Neural cell (in vitro differentiated cells): ENCODE data around the gene DDX24. TPM values are rescaled to one million over a fixed set of nuclear protein-coding genes. Genes with fewer than 3 reads are reported as not detected.
"Not testable (repeated sequence)": the region's sequence is repeated elsewhere in the genome, so short reads cannot be mapped to it uniquely, and the experiment has no call there.

ENCODE experiments used
- H2AFZ ChIP-seq: fragments of 200-600, 300-800 bp; sonication (generic), shearing (Covaris generic); 2 replicates; pipeline ENCODE4 v1.6.0; 2014; ENCODE audit warnings: low read depth, mild to moderate bottlenecking, antibody characterized with exemption, low read length, moderate library complexity
- H3F3A ChIP-seq: fragments of 200-600 bp; shearing (Covaris generic); 2 replicates; pipeline ENCODE4 v1.6.1; 2016; ENCODE audit warnings: mild to moderate bottlenecking, moderate library complexity, mixed read lengths, antibody characterized with exemption, low read length; ENCODE audit not compliant: insufficient read depth, poor library complexity, severe bottlenecking
- H3K27ac ChIP-seq: fragments of 200-600, 300-800 bp; sonication (generic), shearing (Covaris generic); 2 replicates; pipeline ENCODE4 v1.5.1; 2014; ENCODE audit warnings: mild to moderate bottlenecking, low read length, moderate library complexity
- H3K27me3 ChIP-seq: fragments of 300-800, 200-600 bp; sonication (generic), shearing (Covaris generic); 2 replicates; pipeline ENCODE4 v1.6.0; 2014; ENCODE audit warnings: mild to moderate bottlenecking, low read depth, low read length, moderate library complexity; ENCODE audit not compliant: insufficient read depth
- H3K36me3 ChIP-seq: fragments of 300-800, 200-600 bp; sonication (generic), shearing (Covaris generic); 2 replicates; pipeline ENCODE4 v1.5.1; 2014; ENCODE audit warnings: mild to moderate bottlenecking, antibody characterized with exemption, low read length, moderate library complexity; ENCODE audit not compliant: insufficient read depth
- H3K4me2 ChIP-seq: fragments of 300-800, 200-600 bp; sonication (generic), shearing (Covaris generic); 2 replicates; pipeline ENCODE4 v1.6.0; 2014; ENCODE audit warnings: mild to moderate bottlenecking, low read length
- H3K4me3 ChIP-seq: fragments of 300-800, 200-600 bp; sonication (generic), shearing (Covaris generic); 2 replicates; pipeline ENCODE4 v1.5.1; 2014; ENCODE audit warnings: mild to moderate bottlenecking, low read length, moderate library complexity
- H3K79me2 ChIP-seq: fragments of 200-600 bp; shearing (Covaris generic); replicated peaks from 2 replicates; pipeline ENCODE4 v1.6.0; 2014; ENCODE audit warnings: mild to moderate bottlenecking, low read length, moderate library complexity; ENCODE audit not compliant: insufficient read depth
- H3K9ac ChIP-seq: fragments of 300-800, 200-600 bp; sonication (generic), shearing (Covaris generic); 2 replicates; pipeline ENCODE4 v1.6.1; 2016; ENCODE audit warnings: mild to moderate bottlenecking, low read length, mixed read lengths
- H3K9me2 ChIP-seq: fragments of 200-600 bp; shearing (Covaris generic); 2 replicates; pipeline ENCODE4 v1.6.1; 2016; ENCODE audit warnings: mild to moderate bottlenecking, low read length, mixed read lengths; ENCODE audit not compliant: insufficient read depth
- H3K9me3 ChIP-seq: fragments of 200-600, 300-800 bp; sonication (generic), shearing (Covaris generic); 2 replicates; pipeline ENCODE4 v1.6.1; 2016; ENCODE audit warnings: mild to moderate bottlenecking, mixed run types, low read length, moderate library complexity, mixed read lengths
- H4K20me1 ChIP-seq: fragments of 200-600 bp; shearing (Covaris generic); 2 replicates; pipeline ENCODE4 v1.6.1; 2016; ENCODE audit warnings: mild to moderate bottlenecking, mixed run types; ENCODE audit not compliant: insufficient read depth
- CTCF ChIP-seq: fragments of 450-650 bp; IDR thresholded peaks from 2 replicates; pipeline ENCODE4 v1.5.1; 2014; ENCODE audit warnings: antibody characterized with exemption, mild to moderate bottlenecking, moderate library complexity; ENCODE audit not compliant: poor library complexity, severe bottlenecking
- EP300 ChIP-seq: fragments of 450-650 bp; conservative IDR thresholded peaks from 2 replicates; pipeline ENCODE4 v1.6.1; 2014; ENCODE audit warnings: antibody characterized with exemption, mild to moderate bottlenecking, moderate library complexity; ENCODE audit not compliant: poor library complexity, severe bottlenecking
- EZH2 ChIP-seq: fragments of 200-600, 300-800 bp; shearing (Covaris generic), sonication (generic); IDR thresholded peaks from 2 replicates; pipeline ENCODE4 v1.6.1; 2014; ENCODE audit warnings: antibody characterized with exemption, low read length, borderline replicate concordance, mild to moderate bottlenecking; ENCODE audit not compliant: insufficient read depth, poor library complexity, severe bottlenecking
- MXI1 ChIP-seq: fragments of 450-650 bp; conservative IDR thresholded peaks from 2 replicates; pipeline ENCODE4 v1.6.1; 2014; ENCODE audit warnings: antibody characterized with exemption, mild to moderate bottlenecking; ENCODE audit not compliant: poor library complexity, severe bottlenecking
- POLR2AphosphoS5 ChIP-seq: IDR thresholded peaks from 2 replicates; pipeline ENCODE4 v1.6.1; 2012
- RAD21 ChIP-seq: fragments of 450-650 bp; conservative IDR thresholded peaks from 2 replicates; pipeline ENCODE4 v1.6.1; 2014; ENCODE audit warnings: antibody characterized with exemption, mild to moderate bottlenecking, moderate library complexity
- REST ChIP-seq: IDR thresholded peaks from 2 replicates; pipeline ENCODE4 v1.6.1; 2012; ENCODE audit warnings: borderline replicate concordance
- SMC3 ChIP-seq: fragments of 450-650 bp; conservative IDR thresholded peaks from 2 replicates; pipeline ENCODE4 v1.6.1; 2014; ENCODE audit warnings: antibody characterized with exemption, mild to moderate bottlenecking, moderate library complexity; ENCODE audit not compliant: poor library complexity
- TAF1 ChIP-seq: IDR thresholded peaks from 2 replicates; pipeline ENCODE4 v1.6.1; 2012; ENCODE audit warnings: low read depth
- polyA plus RNA-seq: library from polyadenylated mRNA; depleted of rRNA; stranded (reverse); fragments of >200 nt; gene quantifications from 2 replicates; pipeline ENCODE4 v1.2.3, GENCODE V29; 2014

The DDX24 gene
- polyA plus RNA-seq, 1 donor from 2014 or later, result 177 TPM

GRCh38 chr14:94074534-94074933, 6.5 kb downstream of the DDX24 start:
- H3K9me3 ChIP-seq, result no peaks in the 10 kb centered on the region
- no peak overlapping the region for H3K27ac ChIP-seq
- peaks cover 15% of the 10 kb centered on the region for H3K36me3 ChIP-seq
- peak overlapping the region; percentile 91 for H3K4me3 ChIP-seq
- peaks cover 86% of the 10 kb centered on the region for H3K79me2 ChIP-seq
- H2AFZ ChIP-seq, result no peak overlapping the region
- H3K27me3 ChIP-seq, result no peaks in the 10 kb centered on the region
- H3F3A ChIP-seq, result no peaks in the 10 kb centered on the region
- no peak overlapping the region for H3K4me2 ChIP-seq
- no peaks in the 10 kb centered on the region for H4K20me1 ChIP-seq
- TF ChIP-seq REST (no peak), MXI1 (no peak), TAF1 (no peak), SMC3 (no peak), CTCF (no peak), EZH2 (no peak), RAD21 (no peak), EP300 (no peak), POLR2AphosphoS5 (no peak)
- H3K9me2 ChIP-seq, result no peaks in the 10 kb centered on the region
- H3K9ac ChIP-seq, result no peak overlapping the region

GRCh38 chr14:94072076-94072475, 8.9 kb downstream of the DDX24 start:
- not testable (repeated sequence) for H3K4me2 ChIP-seq, H3K9me3 ChIP-seq, H3K4me3 ChIP-seq, H2AFZ ChIP-seq, H3K27ac ChIP-seq, H3K9me2 ChIP-seq, H3F3A ChIP-seq, H3K9ac ChIP-seq, H4K20me1 ChIP-seq, H3K27me3 ChIP-seq, H3K36me3 ChIP-seq
- H3K79me2 ChIP-seq, result peaks cover 74% of the 10 kb centered on the region

- TF ChIP-seq TAF1 (no peak), POLR2AphosphoS5 (no peak), EZH2 (no peak), RAD21 (no peak), SMC3 (no peak), EP300 (no peak), CTCF (no peak), MXI1 (no peak), REST (no peak)
- H3K9me3 ChIP-seq, result no peaks in the 10 kb centered on the region
- H3K27me3 ChIP-seq, result no peaks in the 10 kb centered on the region
- H3K36me3 ChIP-seq, result no peaks in the 10 kb centered on the region
- H3K4me3 ChIP-seq, result no peak overlapping the region
- H3K4me2 ChIP-seq, result no peak overlapping the region
- H3K79me2 ChIP-seq, result peaks cover 45% of the 10 kb centered on the region
- no peaks in the 10 kb centered on the region for H4K20me1 ChIP-seq
- no peak overlapping the region for H2AFZ ChIP-seq
- no peak overlapping the region for H3K9ac ChIP-seq
- no peaks in the 10 kb centered on the region for H3F3A ChIP-seq
- no peaks in the 10 kb centered on the region for H3K9me2 ChIP-seq
- no peak overlapping the region for H3K27ac ChIP-seq
Observed at GRCh38 chr14:94066089-94066676, 14.8 kb downstream of the DDX24 start.
